Neural cell (in vitro differentiated cells): ENCODE measurements around the gene MEF2D. TPM values are rescaled to one million over a fixed set of nuclear protein-coding genes. Genes with fewer than 3 reads are reported as not detected.

Experiments
- H2AFZ ChIP-seq: fragments of 200-600, 300-800 bp; sonication (generic), shearing (Covaris generic); 2 replicates; pipeline ENCODE4 v1.6.0; 2014; ENCODE audit warnings: low read depth, mild to moderate bottlenecking, antibody characterized with exemption, low read length, moderate library complexity
- H3F3A ChIP-seq: fragments of 200-600 bp; shearing (Covaris generic); 2 replicates; pipeline ENCODE4 v1.6.1; 2016; ENCODE audit warnings: mild to moderate bottlenecking, moderate library complexity, mixed read lengths, antibody characterized with exemption, low read length; ENCODE audit not compliant: insufficient read depth, poor library complexity, severe bottlenecking
- H3K27ac ChIP-seq: fragments of 200-600, 300-800 bp; sonication (generic), shearing (Covaris generic); 2 replicates; pipeline ENCODE4 v1.5.1; 2014; ENCODE audit warnings: mild to moderate bottlenecking, low read length, moderate library complexity
- H3K27me3 ChIP-seq: fragments of 300-800, 200-600 bp; sonication (generic), shearing (Covaris generic); 2 replicates; pipeline ENCODE4 v1.6.0; 2014; ENCODE audit warnings: mild to moderate bottlenecking, low read depth, low read length, moderate library complexity; ENCODE audit not compliant: insufficient read depth
- H3K36me3 ChIP-seq: fragments of 300-800, 200-600 bp; sonication (generic), shearing (Covaris generic); 2 replicates; pipeline ENCODE4 v1.5.1; 2014; ENCODE audit warnings: mild to moderate bottlenecking, antibody characterized with exemption, low read length, moderate library complexity; ENCODE audit not compliant: insufficient read depth
- H3K4me2 ChIP-seq: fragments of 300-800, 200-600 bp; sonication (generic), shearing (Covaris generic); 2 replicates; pipeline ENCODE4 v1.6.0; 2014; ENCODE audit warnings: mild to moderate bottlenecking, low read length
- H3K4me3 ChIP-seq: fragments of 300-800, 200-600 bp; sonication (generic), shearing (Covaris generic); 2 replicates; pipeline ENCODE4 v1.5.1; 2014; ENCODE audit warnings: mild to moderate bottlenecking, low read length, moderate library complexity
- H3K79me2 ChIP-seq: fragments of 200-600 bp; shearing (Covaris generic); replicated peaks from 2 replicates; pipeline ENCODE4 v1.6.0; 2014; ENCODE audit warnings: mild to moderate bottlenecking, low read length, moderate library complexity; ENCODE audit not compliant: insufficient read depth
- H3K9ac ChIP-seq: fragments of 300-800, 200-600 bp; sonication (generic), shearing (Covaris generic); 2 replicates; pipeline ENCODE4 v1.6.1; 2016; ENCODE audit warnings: mild to moderate bottlenecking, low read length, mixed read lengths
- H3K9me2 ChIP-seq: fragments of 200-600 bp; shearing (Covaris generic); 2 replicates; pipeline ENCODE4 v1.6.1; 2016; ENCODE audit warnings: mild to moderate bottlenecking, low read length, mixed read lengths; ENCODE audit not compliant: insufficient read depth
- H3K9me3 ChIP-seq: fragments of 200-600, 300-800 bp; sonication (generic), shearing (Covaris generic); 2 replicates; pipeline ENCODE4 v1.6.1; 2016; ENCODE audit warnings: mild to moderate bottlenecking, mixed run types, low read length, moderate library complexity, mixed read lengths
- H4K20me1 ChIP-seq: fragments of 200-600 bp; shearing (Covaris generic); 2 replicates; pipeline ENCODE4 v1.6.1; 2016; ENCODE audit warnings: mild to moderate bottlenecking, mixed run types; ENCODE audit not compliant: insufficient read depth
- CTCF ChIP-seq: fragments of 450-650 bp; IDR thresholded peaks from 2 replicates; pipeline ENCODE4 v1.5.1; 2014; ENCODE audit warnings: antibody characterized with exemption, mild to moderate bottlenecking, moderate library complexity; ENCODE audit not compliant: poor library complexity, severe bottlenecking
- EP300 ChIP-seq: fragments of 450-650 bp; conservative IDR thresholded peaks from 2 replicates; pipeline ENCODE4 v1.6.1; 2014; ENCODE audit warnings: antibody characterized with exemption, mild to moderate bottlenecking, moderate library complexity; ENCODE audit not compliant: poor library complexity, severe bottlenecking
- EZH2 ChIP-seq: fragments of 200-600, 300-800 bp; shearing (Covaris generic), sonication (generic); IDR thresholded peaks from 2 replicates; pipeline ENCODE4 v1.6.1; 2014; ENCODE audit warnings: antibody characterized with exemption, low read length, borderline replicate concordance, mild to moderate bottlenecking; ENCODE audit not compliant: insufficient read depth, poor library complexity, severe bottlenecking
- MXI1 ChIP-seq: fragments of 450-650 bp; conservative IDR thresholded peaks from 2 replicates; pipeline ENCODE4 v1.6.1; 2014; ENCODE audit warnings: antibody characterized with exemption, mild to moderate bottlenecking; ENCODE audit not compliant: poor library complexity, severe bottlenecking
- POLR2AphosphoS5 ChIP-seq: IDR thresholded peaks from 2 replicates; pipeline ENCODE4 v1.6.1; 2012
- RAD21 ChIP-seq: fragments of 450-650 bp; conservative IDR thresholded peaks from 2 replicates; pipeline ENCODE4 v1.6.1; 2014; ENCODE audit warnings: antibody characterized with exemption, mild to moderate bottlenecking, moderate library complexity
- REST ChIP-seq: IDR thresholded peaks from 2 replicates; pipeline ENCODE4 v1.6.1; 2012; ENCODE audit warnings: borderline replicate concordance
- SMC3 ChIP-seq: fragments of 450-650 bp; conservative IDR thresholded peaks from 2 replicates; pipeline ENCODE4 v1.6.1; 2014; ENCODE audit warnings: antibody characterized with exemption, mild to moderate bottlenecking, moderate library complexity; ENCODE audit not compliant: poor library complexity
- TAF1 ChIP-seq: IDR thresholded peaks from 2 replicates; pipeline ENCODE4 v1.6.1; 2012; ENCODE audit warnings: low read depth
- polyA plus RNA-seq: library from polyadenylated mRNA; depleted of rRNA; stranded (reverse); fragments of >200 nt; gene quantifications from 2 replicates; pipeline ENCODE4 v1.2.3, GENCODE V29; 2014

Gene MEF2D
- polyA plus RNA-seq, 1 donor from 2014 or later, result 4.7 TPM

- TF ChIP-seq SMC3 (no peak), REST (no peak), CTCF (no peak), TAF1 (no peak), POLR2AphosphoS5 (no peak), EZH2 (no peak), MXI1 (no peak), EP300 (no peak), RAD21 (no peak)
- Histone ChIP-seq H3K36me3 (no peaks in the 10 kb centered on the region), H3K4me3 (no peak overlapping the region), H3F3A (no peaks in the 10 kb centered on the region), H3K27me3 (peaks cover 99% of the 10 kb centered on the region), H4K20me1 (no peaks in the 10 kb centered on the region), H3K9me3 (no peaks in the 10 kb centered on the region), H3K4me2 (no peak overlapping the region), H3K27ac (no peak overlapping the region), H3K9ac (no peak overlapping the region), H3K79me2 (no peaks in the 10 kb centered on the region), H3K9me2 (no peaks in the 10 kb centered on the region), H2AFZ (no peak overlapping the region)
These were observed 77.9 kb downstream of the MEF2D start for GRCh38 chr1:156422602-156423091.

- Histone ChIP-seq H3K79me2 (no peaks in the 10 kb centered on the region), H3F3A (no peaks in the 10 kb centered on the region), H3K9me3 (no peaks in the 10 kb centered on the region), H3K27ac (no peak overlapping the region), H4K20me1 (no peaks in the 10 kb centered on the region), H2AFZ (peak overlapping the region; percentile 6), H3K36me3 (no peaks in the 10 kb centered on the region), H3K4me2 (peak overlapping the region; percentile 43), H3K4me3 (peak overlapping the region; percentile 77), H3K9me2 (no peaks in the 10 kb centered on the region), H3K27me3 (peaks cover 99% of the 10 kb centered on the region), H3K9ac (peak overlapping the region; percentile 44)
- TF ChIP-seq MXI1, result no peak
- TF ChIP-seq CTCF, result no peak
- TF ChIP-seq TAF1, result no peak
- no peak for TF ChIP-seq SMC3
- TF ChIP-seq RAD21, result no peak
- TF ChIP-seq POLR2AphosphoS5, result no peak
- TF ChIP-seq EZH2, result no peak
- TF ChIP-seq REST, result no peak
- no peak for TF ChIP-seq EP300
These were observed 78.5 kb downstream of the MEF2D start for GRCh38 chr1:156421939-156422601.
